Measurements from ENCODE around the gene DAZAP1. TPM values are rescaled to one million over a fixed set of nuclear protein-coding genes. Genes with fewer than 3 reads are reported as not detected.
A peak's percentile ranks its signal among the peaks of the same experiment; 100 is the strongest.

DAZAP1 gene
- polyA plus RNA-seq, 1 experiment = 45.8 TPM

GRCh38 chr19:1400281-1401137 is 6.9 kb upstream of the DAZAP1 start:
- no peak for TF ChIP-seq CTCF (IDR thresholded peaks at IDR 0.05; ENCODE audit: low read depth, low read length)
- CTCF ChIA-PET = no interaction called here
- Histone ChIP-seq H3K27me3 (ENCODE audit: control insufficient read depth, insufficient read depth, low read length) (no peaks in the 10 kb centered on the region), H3K27ac (ENCODE audit: low read depth, low read length) (no peak overlapping the region), H3K4me3 (ENCODE audit: low read depth, low read length) (peak overlapping the region; percentile 70), H3K9me3 (ENCODE audit: control insufficient read depth, insufficient read depth, low read length) (no peaks in the 10 kb centered on the region; the same call in 1 of the 2 replicates)
- no peak for DNase-seq (ENCODE audit: low read depth, low spot score)
- POLR2A ChIA-PET = interaction anchor here (0.5 to 0.6 kb wide), 2 partner anchors 55 to 131 kb away, joined by 3 to 5 read pairs; no protein-coding TSS in a partner anchor

- Histone ChIP-seq H3K27ac (ENCODE audit: low read depth, low read length) (no peak within 1 kb of the TSS), H3K27me3 (ENCODE audit: control insufficient read depth, insufficient read depth, low read length) (no peaks in the 10 kb centered on the region), H3K4me3 (ENCODE audit: low read depth, low read length) (peak within 1 kb of the TSS; percentile 70), H3K9me3 (ENCODE audit: control insufficient read depth, insufficient read depth, low read length) (no peaks in the 10 kb centered on the region; the same call in 1 of the 2 replicates)
- CTCF ChIA-PET = no interaction called here
- no peak for DNase-seq (ENCODE audit: low read depth, low spot score)
- POLR2A ChIA-PET = interaction anchor here (0.5 to 0.6 kb wide), 2 partner anchors 54 to 132 kb away, joined by 3 to 5 read pairs; no protein-coding TSS in a partner anchor
- TF ChIP-seq CTCF (IDR thresholded peaks at IDR 0.05; ENCODE audit: low read depth, low read length) = peak; percentile 28
These were observed 6.1 kb upstream of the DAZAP1 start, which contains the start of gene GAMT for GRCh38 chr19:1401138-1401888. Gene GAMT, minus strand, starts transcription at chr19:1401542. Its CDS starts 66 bp downstream, at chr19:1401476.

- ChIA-PET POLR2A (no interaction called here), CTCF (interaction anchor here (1.7 kb wide), 1 partner anchor 13 kb away, joined by 5 read pairs; no protein-coding TSS in a partner anchor)
- no peak overlapping the region for H3K27ac ChIP-seq (ENCODE audit: low read depth, low read length)
- no peaks in the 10 kb centered on the region for H3K27me3 ChIP-seq (ENCODE audit: control insufficient read depth, insufficient read depth, low read length)
- no peak for DNase-seq (ENCODE audit: low read depth, low spot score)
- H3K4me3 ChIP-seq (ENCODE audit: low read depth, low read length) = peak overlapping the region; percentile 70
- TF ChIP-seq CTCF (IDR thresholded peaks at IDR 0.05; ENCODE audit: low read depth, low read length) = no peak
- no peaks in the 10 kb centered on the region; the same call in 1 of the 2 replicates for H3K9me3 ChIP-seq (ENCODE audit: control insufficient read depth, insufficient read depth, low read length)
These were observed 5.5 kb upstream of the DAZAP1 start for GRCh38 chr19:1401889-1402217.

- POLR2A ChIA-PET = interaction anchor here (1.4 to 1.6 kb wide), 2 partner anchors 127 to 134 kb away, joined by 4 to 15 read pairs; partner anchors contain the start of genes CIRBP and FAM174C
- no peak for TF ChIP-seq CTCF (IDR thresholded peaks at IDR 0.05; ENCODE audit: low read depth, low read length)
- no peak for DNase-seq (ENCODE audit: low read depth, low spot score)
- no peaks in the 10 kb centered on the region; the same call in 1 of the 2 replicates for H3K9me3 ChIP-seq (ENCODE audit: control insufficient read depth, insufficient read depth, low read length)
- H3K27ac ChIP-seq (ENCODE audit: low read depth, low read length) = no peak overlapping the region
- no peak overlapping the region for H3K4me3 ChIP-seq (ENCODE audit: low read depth, low read length)
- H3K27me3 ChIP-seq (ENCODE audit: control insufficient read depth, insufficient read depth, low read length) = no peaks in the 10 kb centered on the region
- CTCF ChIA-PET = interaction anchor here (0.7 to 1.7 kb wide), 2 partner anchors 12 to 89 kb away, joined by 5 read pairs; no protein-coding TSS in a partner anchor
These were observed 4.8 kb upstream of the DAZAP1 start for GRCh38 chr19:1402411-1403070.

Measured in AG04450 (cell line).